HG03095 (cell line): ENCODE results near the gene PER2.

Experiments
- ATAC-seq: cut with Tn5 transposase; IDR thresholded peaks from one replicate; pipeline ENCODE4 v1.9.1; 2021; ENCODE audit warnings: moderate library complexity; ENCODE audit not compliant: unreplicated experiment

The PER2 gene

DNA sequence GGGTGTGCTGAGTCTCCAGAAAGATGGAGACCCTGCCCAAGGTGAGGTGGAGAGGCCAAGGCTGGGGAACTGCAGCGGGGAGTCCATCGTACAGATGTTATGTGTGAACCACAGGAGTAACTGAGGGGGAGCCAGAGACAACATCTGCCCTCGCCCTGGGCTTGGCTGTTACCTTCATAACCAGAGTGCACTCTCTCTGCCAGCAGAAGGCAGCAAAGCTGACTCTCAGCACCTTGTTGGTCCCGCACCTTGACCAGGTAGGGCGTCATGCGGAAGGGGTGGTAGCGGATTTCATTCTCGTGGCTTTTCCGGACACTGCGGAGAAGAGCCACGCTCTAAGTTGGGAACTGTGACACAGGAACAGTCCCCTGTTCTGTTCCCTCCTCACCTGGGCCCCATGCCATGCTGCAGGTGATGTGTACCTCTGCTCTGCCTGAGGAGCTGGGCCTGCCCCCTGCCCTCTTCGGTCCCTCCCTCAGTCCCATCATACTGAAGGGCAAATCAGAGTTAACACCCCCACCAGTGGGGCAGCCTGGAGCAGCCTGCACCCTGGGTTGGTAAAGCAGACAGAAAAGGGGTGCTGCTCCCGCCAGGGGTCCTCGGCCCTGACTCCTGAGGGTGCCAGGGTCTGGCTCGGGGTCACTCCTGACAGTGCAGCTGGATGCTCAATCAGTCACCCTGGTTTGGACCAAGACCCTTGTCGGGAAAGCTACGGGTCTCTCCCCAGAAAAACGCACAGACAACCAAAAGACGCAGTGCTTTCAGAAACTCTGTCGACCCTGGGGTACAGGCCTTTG, 20.3 kb downstream of the PER2 start:
- no peak for ATAC-seq

DNA sequence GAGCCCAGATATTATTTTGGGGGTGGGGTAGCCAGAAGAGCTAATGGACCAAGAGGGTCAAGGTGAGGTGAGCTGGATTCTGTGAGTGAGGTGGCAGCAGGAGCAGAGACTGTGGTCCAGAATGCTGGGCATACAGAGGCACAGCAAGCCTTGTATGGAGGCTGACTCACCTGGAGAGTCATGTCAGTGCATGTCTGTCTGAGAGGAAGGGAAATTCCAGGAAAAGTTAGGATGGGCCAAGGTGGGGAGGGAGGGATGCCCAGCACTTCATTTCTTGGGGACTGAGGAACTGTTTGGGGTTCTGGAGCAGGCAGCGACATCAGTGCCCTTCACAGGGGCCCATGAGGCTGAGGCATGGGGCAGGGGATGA, 21.1 kb downstream of the PER2 start:
- ATAC-seq: no peak

DNA sequence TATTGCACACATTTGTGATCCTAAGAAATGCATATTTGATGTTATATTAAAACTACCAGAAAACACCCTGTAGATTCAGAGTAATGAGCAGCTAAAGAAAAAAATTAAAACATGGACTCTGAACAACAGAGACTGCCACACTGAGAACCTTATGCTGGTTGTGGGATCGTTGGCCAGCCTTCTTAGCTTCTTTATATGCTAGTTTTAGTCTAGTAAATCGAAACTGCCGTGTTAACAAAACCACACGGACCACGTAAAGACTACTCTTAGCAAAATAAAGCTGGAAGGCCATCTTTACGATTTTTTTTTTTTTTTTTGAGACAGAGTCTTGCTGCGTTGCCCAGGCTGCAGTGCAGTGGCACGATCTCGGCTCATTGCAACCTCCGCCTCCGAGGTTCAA, 22.8 kb downstream of the PER2 start:
- ATAC-seq: no peak

DNA sequence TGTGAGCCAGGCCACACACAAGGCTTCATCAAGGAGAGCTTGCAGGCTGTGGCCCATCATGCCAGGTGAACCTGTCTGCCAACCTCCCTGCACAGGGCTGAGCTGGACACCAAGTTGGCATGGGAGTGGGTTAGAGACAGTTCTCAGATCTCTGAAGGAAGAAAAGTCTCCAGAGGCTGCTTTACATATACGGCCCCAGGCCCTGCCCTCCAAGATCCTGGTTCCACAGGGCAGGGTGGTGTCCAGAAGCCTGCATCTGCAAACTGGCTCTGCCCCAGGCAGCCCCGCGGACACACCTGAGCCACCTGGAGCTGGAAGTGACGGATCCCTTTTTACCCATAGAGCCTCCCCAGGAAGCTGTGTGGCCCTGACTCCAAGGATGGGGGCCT, 24.3 kb downstream of the PER2 start:
- no peak for ATAC-seq

DNA sequence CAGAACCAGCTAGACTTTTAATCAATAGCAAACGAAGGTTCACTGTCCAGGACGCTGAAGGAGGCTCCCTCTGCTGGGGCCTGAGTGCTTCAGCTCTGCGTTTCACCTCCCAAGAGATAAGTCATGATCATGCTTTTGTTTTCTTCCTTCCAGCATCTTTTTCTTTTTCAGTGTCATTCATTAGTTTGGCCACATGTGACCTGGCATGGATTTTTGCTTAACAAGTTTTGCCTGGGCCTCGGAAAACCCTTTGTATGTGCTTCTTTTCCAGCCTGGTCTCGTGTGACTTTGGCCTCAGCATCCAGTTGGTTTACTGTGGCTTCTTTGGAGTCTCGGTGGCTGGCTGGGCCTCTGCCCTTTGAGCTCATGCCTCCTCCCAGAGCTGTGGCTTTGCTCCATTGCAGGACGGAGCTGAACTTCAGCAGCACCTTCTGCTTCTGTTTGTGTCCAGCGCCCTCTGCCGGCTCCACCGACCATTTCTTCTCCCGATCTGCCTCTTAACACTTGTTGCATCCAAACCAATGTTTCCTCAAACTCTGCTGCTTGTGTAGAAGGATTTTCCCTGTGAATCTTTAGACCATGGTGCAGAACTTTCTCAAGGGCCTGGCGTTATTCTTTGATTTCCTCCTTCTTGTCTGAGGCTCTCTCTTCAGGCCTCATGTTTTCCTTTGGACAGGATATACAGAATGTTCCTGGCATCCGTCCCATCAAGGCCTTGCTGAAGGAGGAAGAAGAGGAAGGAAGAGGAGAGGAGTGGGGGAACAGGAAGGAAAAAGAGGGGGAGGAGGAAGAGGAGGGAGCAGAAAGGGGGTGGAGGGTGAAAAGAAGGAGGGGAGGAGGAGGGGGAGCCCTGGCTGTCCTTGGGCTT, 25.0 kb downstream of the PER2 start:
- ATAC-seq: no peak

DNA sequence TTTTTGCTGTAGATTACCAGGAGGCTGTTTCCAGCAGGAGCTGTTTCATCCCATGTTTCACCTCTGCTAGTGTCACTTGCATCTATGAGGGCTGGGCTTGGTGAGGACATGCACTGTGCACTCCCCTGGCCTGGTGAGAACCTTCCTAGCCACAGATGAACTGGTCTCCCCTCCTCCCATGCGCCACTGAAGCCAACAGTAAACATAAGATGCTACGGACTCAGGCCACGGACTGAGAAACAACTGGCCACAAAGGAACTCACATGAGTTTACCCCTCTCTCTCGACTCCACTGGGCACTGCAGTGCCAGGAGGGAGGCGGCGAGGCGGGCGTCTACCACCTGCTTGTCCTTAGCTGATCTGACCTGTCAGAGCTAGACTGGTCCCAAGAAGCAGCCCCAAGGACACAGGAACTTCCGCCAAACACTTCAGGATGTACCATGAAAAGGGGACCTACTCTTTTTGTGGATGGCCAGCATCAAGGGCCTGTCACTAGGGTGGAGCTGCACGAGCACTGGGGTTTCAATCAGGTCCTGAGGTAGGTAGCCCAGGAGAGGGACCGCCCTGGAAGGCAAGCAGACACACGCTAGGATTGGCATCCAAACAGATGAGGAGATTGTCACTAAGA, 25.8 kb downstream of the PER2 start:
- ATAC-seq: no peak

DNA sequence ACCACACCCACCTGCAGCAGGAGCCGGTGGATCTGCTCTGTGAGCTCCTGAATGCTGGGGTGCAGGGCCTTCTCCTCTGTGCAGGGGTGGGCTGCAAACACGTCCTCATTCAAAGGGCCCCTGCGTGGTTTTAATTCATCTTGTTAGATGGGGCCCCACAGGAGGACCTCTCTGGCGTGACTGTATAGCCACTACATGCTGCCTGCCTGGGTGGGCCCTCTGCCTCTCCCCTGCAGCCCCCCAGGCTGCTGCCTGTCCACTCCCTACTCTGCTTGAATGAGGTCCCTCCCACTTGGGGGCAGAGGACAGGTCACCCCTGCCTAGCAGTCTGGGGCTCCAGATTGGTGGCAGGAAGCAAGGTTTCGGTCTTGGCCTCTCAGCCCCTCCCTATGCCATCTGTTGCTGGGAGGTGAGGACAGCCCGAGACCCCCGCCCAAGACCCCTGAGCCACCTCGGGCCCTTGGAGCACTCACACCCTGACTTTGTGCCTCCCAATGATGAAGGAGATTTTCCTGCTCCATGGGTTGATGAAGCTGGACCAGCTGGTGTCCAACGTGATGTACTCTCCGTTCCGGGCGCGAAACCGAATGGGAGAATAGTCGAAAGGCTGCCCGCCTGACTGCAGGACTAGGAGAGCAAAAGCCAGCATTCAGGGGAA, 26.6 kb downstream of the PER2 start:
- no peak for ATAC-seq

DNA sequence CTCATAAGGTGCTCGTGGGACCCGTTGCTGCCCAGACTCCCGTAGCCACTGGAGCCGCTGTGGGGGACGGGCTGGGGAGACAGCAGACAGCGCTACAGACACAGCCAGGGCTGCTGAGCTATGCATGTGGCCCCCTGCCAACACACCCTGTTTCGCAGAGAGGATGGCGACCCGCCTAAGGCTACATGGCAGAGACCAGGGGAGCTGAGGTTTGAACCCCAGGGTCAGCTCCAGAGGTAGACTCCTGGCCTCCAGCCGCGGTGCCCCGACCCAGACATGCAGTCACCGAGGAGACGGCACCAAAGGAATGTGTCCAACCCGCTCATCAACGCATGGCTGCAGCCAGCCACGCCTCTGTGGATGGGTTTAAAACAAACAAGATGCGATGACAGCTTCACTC, 27.5 kb downstream of the PER2 start:
- ATAC-seq: no peak

DNA sequence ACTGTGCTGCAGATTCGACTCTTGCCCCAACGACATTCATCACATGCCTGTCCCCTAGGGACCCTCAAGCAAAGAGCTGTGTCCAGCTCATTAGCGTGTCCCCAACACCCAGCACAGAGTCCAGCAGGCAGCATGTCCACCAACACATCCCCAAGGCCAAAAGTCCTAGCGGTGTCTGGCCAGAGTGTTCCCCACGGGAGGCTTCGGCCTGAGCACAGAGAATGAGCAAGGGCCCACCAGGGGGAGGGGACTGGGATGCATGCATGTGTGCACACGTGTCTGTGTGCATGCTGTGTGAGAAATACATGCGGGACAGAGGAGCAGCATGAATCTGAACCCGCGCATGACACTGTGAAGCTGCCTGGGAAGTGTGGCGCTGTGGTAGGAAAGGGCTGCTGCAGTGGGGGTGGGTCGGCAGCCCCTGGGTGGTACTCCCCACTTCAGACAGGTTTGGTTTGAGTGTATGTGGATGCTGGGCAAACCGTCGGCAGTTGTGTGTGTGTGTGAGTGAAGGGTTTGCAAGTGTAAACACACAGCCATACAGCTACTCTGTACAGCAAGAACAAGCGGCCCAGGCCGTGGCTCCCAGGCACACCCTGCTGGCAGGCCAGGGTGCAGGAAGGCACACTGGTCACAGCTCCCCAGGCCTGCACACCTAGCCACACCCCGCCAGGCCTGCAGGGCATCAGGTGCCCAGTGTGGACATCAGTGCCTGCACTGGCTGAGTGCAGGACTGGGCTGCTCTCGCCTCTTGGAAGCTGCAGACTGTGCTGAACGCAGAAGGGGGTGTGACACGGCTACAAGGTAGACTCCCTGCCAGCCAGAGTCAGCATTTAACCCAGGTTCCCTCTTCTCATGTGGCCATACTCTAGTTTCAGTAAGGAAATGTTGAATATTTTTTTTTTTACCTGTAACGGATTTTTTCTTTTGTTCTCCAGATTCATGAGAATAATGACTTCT, 29.1 kb downstream of the PER2 start:
- ATAC-seq: no peak

DNA sequence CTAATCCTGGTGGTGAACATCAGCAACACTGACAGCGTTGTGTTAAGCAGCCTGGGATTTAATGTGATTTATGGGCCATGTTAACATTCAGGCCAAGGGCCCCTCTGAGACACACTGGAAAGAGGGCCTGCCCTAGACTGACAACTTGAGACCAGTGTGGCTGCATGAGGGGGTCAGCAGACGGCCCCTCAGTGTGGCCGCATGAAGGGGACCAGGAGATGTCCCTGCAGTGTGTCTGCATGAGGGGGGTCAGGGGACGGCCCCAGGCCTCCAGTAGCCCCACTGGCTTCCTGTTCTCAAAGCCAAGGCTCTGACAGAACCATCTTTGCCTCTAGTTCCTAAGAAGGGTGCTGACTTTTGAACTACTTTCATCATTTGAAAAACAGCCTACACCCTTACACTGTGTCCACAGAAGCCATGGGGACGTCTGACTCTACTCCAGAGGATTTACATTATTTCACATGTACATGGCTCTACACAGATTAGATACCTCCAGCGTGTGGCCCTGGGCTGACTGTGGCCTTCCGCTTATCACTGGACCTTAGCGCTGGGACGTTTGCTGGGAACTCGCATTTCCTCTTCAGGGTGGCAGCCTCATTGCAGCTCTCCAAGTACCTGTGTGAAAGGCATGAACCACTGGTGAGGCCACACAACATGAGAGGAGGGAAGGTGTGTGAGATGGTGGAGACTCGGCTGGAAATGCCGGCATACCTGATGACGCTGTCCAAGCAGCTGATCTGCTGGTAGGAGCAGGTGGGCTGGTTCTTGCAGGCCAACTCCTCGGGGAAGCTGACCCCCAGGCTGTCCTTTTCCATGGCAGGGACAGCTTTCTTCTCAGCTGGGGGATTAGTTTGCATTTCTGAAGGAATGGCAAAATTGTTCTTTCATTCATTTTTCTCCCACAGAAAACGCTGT, 30.4 kb downstream of the PER2 start:
- ATAC-seq: no peak

DNA sequence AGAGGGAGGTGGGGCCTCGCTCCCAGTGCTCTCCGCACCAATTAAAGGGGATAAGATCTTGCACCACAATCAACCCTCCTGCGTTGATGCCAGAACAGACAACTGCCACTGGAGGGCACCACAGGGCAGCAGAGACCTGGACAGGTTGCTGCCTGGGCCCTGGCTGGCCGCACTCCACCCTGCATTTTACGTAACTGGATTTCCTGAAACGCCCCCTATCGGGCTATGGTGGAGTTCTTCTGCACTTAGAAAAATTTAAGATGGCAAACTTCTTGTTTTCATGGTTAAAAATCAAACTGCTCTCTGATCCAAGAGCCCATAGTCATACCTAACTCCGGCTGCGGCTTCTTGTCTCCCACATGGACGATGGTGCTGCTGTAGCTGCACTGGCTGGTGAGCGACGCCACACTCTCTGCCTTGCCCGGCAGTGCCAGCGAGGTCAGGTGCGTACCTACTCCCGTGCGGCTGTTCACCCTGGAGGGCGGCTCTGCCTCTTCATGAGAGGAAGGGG, 31.8 kb downstream of the PER2 start:
- ATAC-seq: no peak

DNA sequence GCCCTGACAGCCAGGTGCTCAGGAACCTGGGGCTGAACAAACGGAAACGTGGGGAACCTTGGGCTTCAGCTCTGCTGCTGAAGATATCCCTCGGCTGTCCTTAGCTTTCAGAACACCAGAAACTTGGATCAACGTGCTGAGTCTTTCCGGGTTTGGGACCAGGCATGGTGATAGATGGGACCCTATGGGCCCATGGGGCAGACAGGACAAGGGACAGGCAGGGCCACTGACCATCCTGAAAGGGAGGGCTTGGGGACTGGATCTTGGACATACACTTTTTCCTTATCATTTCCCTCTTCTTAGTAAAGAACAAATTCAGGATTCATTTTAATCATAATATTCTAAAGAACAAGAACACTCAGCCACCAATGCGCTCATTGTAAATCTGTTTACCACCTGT, 32.3 kb downstream of the PER2 start:
- ATAC-seq: no peak

DNA sequence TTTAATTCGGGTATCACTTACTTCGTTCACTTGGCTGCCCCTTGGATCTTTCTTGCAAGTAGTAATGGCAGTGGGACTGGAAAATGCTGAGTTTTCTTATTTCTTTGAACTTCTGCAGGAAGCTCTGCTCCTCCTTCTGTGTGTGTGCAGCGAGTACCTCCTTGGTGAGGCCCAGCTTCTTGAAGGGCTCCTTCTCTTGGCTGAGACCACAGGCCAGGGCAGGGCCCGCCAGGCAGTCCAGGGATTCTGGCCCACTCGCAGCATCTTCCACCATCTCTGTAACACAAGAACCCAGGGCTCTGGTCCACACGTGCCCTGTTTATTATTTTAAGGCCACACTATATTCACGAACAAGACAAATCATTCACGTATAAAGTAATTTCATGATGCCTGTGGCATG, 32.8 kb downstream of the PER2 start:
- ATAC-seq: no peak

DNA sequence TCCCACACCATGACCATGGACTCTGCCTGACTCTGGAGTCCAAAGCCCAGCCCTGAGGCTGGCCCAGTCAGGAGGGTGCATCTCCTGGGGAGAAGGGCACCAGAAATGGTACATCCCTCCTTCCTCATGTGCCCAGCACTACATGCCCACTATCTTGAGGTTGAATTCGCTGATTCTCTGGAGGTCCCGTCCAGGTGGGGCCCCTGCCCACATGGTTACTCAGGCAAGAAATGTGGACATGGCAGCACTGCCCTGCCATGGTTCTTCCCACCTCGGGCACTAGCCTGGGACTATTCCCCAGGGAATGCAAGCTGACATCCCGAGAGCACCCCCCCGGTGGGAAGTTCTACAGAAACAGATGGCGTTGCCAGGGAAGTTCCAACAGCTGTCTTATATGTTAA, 33.3 kb downstream of the PER2 start:
- no peak for ATAC-seq

DNA sequence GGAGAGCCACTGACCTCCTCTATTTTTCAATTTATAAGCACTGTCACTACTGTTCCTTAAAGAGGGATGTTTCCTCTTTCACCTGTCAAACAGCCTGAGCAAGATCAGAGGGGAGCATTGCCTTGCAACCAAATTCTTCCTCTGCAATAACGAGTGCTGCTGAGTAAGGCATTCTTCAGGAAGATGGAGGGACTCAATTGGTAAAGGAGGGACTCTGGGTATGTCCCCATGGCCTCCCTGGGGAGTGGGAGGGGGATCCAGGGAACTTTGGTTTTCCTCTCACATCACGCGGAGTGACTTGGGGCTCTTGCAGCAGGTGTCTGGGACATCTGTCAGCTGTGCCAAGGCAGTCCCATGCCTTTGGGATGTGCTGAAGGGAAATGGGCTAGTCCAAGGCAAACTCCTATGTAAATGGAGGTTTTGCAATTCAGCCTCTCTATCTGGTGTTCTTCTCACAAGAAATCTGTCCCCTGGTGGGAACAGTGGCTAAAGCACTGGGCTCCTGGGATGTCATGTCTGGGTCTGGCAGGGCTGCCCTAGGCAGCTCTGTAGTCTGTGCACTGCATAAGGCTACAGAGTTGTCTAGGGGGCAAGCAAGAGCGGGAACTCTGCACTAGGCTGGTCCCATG, 34.2 kb downstream of the PER2 start:
- no peak for ATAC-seq

DNA sequence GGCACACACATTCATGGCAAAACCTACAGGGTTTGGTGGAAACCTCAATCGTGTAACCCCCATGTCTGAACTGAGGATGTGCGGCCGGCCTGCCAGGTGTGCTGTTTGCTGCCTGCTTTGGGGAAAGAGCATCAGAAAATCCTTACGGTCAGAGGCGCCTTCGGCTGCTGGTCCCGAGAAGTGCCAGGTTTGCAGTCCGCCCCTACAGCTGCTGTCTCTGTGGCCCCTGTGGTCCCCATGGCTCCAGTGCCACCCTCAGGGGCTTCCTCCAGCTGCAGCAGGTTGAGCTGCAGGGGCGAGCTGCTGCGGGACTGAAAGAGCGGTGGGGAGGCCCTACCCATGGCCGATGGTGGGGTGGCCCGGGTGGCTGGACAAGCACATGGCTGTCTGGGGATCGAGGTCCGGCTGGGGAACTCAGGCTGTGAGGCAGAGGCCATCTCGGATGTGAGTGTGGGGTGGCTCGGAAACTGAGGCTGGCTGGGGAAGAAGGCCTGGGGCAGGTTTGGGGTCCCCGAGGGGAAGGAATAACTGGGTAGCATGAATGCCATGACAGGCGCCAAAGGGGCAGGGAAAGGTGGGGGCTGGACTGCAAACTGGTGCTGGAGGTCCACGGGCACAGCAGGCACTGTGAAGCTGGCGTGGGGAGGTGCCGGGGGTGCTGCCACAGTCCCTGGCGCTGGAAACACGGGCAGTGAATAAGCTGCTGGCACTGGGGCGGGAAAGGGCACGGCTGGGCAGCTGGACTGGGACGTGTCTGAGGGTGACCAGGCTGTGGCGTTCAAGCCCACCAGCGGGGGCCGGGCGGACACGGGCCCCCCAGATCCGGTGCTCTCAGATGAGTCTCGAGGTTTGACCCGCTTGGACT, 35.4 kb downstream of the PER2 start:
- ATAC-seq: no peak

DNA sequence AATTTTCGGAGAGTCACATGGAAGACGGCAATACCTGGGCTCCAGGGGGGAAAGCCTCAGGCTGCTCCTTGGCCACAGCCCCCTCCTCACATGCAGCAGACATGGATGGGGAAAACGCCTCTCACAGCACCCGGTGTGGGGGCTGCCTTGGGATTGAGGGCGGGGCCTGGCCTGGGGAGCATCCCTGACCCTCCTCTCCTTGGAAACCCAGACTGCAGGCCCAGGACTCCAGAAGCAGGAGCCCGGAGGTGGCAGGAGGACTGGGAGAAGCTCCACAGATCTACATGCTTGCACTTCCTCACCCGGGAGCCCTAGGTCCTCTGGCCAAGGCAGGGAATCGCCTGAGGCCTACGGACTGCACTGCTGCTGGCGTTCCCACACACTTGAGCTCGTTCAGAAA, 36.4 kb downstream of the PER2 start:
- ATAC-seq: no peak

DNA sequence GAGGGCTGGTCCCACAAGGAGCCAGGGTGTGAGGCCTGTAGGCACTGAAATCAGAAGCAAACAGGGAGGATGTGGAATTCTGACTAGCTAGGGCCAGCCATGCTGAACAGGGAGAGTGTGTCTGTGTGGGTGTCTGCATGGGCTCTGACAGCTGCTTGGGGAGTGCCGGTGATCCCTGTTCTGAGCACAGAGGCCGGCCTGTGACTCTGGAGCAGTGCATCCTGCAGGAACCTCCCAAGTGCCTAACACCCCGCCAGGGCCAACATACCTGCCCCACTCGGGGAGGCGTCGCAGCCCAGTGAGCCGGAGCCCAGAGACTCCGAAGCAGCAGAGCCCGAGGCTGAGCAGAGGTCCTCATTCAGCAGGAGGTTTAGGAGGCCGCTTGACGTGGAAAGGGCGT, 37.1 kb downstream of the PER2 start:
- no peak for ATAC-seq
